ENCODE data around the gene GABRG3.

GABRG3 gene

DNA sequence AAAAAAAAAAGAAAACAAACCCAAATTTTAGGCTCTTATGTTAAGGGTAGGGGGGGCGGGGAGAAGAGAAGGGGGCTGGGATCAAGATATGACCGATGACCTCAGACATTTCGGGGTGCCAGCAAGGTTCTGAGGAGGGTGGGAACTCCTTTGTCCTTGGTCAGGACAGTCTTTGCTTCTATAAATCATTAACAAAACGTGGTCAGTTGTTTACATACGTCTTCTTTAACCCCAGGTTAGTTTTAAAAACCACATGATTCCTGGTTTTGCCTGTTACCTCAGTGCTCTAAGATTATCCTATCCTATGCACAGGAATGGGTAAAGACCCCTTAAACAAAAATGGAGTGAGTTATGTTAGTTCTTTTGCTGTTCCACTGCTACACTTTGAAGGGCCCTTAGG, 285.5 kb downstream of the GABRG3 start:
- no peak overlapping the region for H3K4me3 ChIP-seq (ENCODE audit: low read depth, low read length)
- no peak for DNase-seq (ENCODE audit: low read depth)

DNA sequence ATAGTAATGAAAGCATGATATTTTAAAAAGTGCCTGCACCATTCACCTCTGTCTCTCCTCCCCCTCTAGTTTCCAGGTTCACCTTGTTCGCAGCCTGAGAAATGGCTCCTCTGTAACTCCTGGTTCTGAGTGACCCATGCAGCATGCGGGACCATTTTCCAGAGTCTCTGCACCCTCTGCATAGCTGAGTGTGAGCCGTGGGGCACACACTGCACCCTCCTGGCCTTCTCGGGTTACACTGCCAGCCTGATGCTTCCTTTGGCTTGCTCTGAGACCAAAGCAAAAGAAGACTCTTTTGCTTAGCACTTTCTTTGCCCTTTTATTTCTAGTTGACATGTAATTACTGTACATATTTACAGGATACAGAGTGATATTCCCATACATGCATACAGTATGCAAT, 287.3 kb downstream of the GABRG3 start:
- DNase-seq (ENCODE audit: low read depth): no peak
- H3K4me3 ChIP-seq (ENCODE audit: low read depth, low read length): no peak overlapping the region

DNA sequence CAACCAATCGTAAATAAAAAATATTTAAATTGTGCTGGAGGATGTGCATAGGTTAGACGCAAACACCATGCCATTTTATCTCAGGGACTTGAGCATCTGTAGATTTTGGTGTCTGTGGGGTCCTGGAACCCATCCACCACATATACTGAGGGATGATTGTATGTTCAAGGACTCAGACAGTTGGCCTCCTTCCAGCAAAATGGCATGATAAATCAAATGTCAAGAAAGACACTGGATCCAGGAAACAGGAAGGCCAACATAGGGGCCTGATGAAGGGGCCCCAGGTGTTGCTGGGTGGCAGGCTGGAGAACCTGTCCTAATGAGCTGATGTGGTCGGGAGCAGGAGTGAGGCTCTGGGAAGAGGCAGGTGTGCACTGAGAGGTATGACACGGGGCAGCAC, 289.5 kb downstream of the GABRG3 start:
- DNase-seq (ENCODE audit: low read depth): no peak

DNA sequence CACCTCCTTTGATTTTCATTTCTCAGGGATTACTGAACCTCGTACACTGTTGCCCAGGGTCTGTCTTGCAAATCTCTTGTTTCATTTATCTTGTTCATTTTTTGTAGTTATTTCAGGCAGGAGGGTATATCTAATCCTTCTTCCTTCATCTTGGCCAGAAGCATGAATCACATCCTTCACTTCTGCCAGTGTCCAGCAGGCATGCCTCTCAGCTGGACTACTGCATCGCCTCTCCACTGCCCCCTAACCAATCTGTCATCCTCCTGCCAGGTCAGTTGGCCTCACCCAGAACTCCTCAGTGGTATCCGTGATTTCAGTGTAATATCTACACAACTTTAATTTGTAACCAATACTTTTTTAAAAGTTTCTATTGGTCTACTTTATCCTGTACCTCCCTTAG, 297.9 kb downstream of the GABRG3 start:
- H3K4me3 ChIP-seq (ENCODE audit: low read depth, low read length): no peak overlapping the region
- no peak for DNase-seq (ENCODE audit: low read depth)

More for the DNA sequence above, 289.5 kb downstream of the GABRG3 start:
- no peak overlapping the region for H3K4me3 ChIP-seq (ENCODE audit: low read depth, low read length)

DNA sequence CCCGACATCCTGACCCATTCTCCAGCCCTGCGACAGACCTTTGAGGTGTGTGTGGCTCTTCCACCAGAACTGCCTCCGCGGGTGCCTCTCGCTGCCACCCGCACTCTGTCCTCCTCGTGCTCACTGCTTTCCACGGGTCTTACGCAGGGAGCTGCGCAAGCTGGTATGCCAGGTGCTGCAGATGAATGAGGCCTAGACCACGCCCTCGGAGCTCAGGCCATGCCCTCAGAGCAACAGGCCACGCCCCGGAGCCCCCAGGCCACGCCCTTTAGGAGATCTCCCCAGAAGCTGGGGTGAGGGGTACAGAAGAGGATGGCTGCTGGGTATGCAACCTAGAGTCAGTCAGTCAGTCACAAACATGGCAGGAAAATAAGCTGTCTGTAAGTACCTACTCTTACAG, 300.3 kb downstream of the GABRG3 start:
- no peak for DNase-seq (ENCODE audit: low read depth)
- H3K4me3 ChIP-seq (ENCODE audit: low read depth, low read length): no peak overlapping the region

DNA sequence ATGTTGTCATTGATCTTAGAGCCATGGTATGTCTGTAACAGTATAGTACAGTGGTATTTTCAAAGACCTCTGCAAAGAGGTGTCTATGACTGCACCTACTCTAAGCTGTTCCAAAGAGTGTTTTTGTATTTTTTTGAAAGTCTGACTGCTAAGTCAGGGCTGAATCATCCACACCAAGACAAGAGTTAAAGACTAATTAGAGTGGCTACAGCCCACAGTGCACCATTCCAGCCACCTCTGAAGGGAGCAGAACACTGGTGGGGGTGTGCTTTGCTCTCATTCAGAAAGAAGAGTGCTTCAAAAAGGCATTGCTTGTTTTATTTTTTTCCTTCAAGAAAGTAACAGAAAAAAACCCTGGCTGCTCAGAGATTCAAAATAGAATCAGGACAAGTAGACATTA, 301.4 kb downstream of the GABRG3 start:
- DNase-seq (ENCODE audit: low read depth): no peak
- H3K4me3 ChIP-seq (ENCODE audit: low read depth, low read length): no peak overlapping the region

DNA sequence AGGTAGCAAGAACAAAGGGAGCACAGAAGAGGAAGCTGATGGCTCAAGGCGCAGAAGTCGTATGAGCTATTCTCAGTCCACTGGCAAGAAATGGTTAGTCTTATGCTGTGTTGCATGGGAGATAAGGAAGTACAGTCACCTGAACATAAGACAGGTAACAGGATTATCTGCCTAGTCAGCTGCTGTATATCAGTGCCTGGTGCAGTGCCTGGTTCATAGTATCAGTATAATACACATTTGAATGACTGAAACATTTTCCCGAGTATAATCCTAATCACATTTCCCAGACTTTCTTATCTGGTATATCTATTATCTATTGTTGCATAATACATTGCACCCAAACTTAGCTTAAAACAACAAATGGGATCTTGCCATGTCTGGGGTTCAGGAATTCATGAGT, 302.5 kb downstream of the GABRG3 start:
- H3K4me3 ChIP-seq (ENCODE audit: low read depth, low read length): no peak overlapping the region
- no peak for DNase-seq (ENCODE audit: low read depth)

DNA sequence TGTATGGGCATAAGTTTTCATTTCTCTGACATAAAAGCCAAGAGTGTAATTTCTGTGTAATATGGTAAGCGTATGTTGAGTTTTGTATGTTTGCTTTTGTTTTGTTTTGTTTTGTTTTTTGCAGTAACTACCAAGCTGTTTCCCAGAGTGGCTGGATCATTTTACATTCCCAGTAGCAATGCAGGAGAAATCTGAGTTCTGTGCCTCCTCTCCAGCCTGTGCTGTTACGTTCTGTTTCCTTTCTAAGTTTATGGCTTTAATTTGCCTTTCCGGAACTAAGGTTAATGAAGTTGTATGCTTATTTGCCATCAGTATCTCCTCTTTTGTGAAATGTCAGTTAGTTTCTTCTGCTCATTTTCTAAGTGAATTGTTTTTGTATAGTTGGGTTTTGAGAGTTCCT, 307.8 kb downstream of the GABRG3 start:
- no peak overlapping the region for H3K4me3 ChIP-seq (ENCODE audit: low read depth, low read length)
- no peak for DNase-seq (ENCODE audit: low read depth)

DNA sequence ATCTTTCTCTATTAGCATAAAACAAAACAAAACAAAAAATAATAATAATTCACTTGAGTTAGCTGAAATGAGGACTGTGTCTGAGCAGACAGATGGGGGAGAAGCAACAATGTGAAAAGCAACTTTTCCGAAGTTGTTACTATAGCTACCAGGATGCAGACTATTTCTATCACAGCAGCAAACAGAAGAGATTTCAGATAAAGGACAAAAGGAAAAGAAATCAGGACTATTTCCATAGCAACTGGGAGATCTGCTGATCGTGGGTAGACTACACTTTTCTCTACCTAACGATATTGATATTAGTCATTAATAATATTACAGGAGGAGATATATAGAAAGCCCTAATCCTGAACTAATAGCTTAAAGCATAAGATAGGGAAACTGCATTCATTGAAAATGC, 321.7 kb downstream of the GABRG3 start:
- no peak for DNase-seq (ENCODE audit: low read depth)
- H3K4me3 ChIP-seq (ENCODE audit: low read depth, low read length): no peak overlapping the region

DNA sequence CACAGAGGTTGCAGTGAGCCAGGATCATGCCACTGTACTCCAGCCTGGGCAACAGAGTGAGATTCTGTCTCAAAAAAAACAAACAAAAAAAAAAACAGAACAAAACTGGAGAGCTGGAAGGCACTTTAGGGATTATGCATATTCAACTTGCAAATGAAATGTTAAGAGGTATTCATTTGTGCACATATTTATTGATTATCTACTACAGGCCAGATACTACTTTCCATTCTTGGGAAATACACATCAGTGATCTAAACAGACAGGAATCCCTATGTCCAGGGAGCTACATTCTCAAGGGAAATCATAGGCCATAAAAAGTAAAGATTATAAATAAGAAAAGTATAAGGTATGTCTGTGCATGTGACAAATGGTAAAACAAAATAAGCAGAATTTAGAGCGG, 322.6 kb downstream of the GABRG3 start:
- DNase-seq (ENCODE audit: low read depth): no peak
- no peak overlapping the region for H3K4me3 ChIP-seq (ENCODE audit: low read depth, low read length)

DNA sequence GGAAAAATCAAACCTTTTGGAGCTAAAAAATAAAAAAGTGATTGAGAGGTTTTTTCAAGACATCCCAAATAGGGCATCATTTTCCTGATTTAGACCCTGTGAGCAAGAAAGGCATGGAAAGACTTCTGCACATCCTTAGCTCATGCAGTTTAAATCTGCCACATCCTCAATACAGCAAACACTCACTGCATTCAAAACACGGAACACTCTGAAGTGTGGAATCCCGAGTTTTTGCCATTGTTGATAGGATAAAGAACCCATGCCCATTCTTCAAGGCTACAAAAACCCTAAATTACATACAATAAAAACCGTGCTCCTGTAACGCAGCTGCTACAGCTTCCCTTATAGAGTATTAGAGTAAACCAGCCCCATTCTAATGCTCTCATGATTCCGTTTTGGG, 346.8 kb downstream of the GABRG3 start:
- DNase-seq (ENCODE audit: low read depth): no peak
- no peak overlapping the region for H3K4me3 ChIP-seq (ENCODE audit: low read depth, low read length)

DNA sequence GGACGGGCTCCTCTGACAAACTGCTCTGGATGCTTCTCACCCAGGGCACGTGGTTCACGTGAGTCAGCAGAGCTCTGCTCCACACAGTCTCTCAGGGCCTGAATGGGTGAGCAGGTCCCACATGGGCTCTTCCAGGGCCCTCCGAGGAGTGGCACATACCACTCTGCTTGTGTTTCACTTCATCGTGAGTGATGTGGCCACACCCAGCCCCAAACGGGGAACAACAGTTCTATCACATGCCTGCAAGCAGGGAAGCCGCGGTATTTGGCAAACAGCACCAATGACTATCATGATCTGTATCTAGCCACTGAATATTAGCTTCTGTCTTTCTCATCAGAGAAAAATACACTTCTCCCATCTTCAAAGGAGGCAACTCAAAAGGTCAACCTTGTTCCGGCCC, 352.8 kb downstream of the GABRG3 start:
- no peak for DNase-seq (ENCODE audit: low read depth)
- H3K4me3 ChIP-seq (ENCODE audit: low read depth, low read length): no peak overlapping the region

DNA sequence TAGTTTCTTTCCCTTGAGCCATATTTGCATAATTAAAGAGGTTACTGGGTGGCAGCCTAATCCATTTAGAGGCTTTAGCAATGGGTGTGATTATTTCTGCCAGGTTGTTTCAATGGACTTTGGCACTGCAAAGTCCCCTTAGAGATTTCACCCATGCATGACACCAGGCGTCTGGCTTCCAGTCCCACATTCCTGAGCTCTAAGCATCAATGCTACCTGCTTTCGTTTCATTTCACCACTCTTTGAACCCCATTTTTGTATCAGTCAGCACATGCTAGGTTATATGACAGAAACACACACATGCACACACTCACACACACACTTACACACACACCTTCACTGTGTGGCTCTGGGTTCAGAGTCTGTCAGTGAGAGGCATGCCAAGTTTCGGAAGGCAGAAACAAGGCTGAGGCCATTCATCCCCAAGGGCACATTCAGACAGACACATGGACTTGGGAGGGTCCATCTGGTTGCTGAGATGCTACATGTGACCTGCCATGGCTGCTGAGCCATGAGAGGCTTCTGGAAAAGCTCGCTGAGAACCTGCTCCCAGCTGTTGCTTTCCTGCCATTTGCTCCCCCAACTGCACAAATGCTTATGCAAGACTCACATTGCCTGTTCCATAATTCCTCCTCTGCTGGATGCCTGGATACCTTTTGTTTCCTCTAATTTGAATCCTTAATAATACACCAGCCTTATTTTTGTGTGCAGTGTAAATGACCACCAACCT, 354.1 kb downstream of the GABRG3 start:
- no peak overlapping the region for H3K4me3 ChIP-seq (ENCODE audit: low read depth, low read length)
- DNase-seq (ENCODE audit: low read depth): no peak

DNA sequence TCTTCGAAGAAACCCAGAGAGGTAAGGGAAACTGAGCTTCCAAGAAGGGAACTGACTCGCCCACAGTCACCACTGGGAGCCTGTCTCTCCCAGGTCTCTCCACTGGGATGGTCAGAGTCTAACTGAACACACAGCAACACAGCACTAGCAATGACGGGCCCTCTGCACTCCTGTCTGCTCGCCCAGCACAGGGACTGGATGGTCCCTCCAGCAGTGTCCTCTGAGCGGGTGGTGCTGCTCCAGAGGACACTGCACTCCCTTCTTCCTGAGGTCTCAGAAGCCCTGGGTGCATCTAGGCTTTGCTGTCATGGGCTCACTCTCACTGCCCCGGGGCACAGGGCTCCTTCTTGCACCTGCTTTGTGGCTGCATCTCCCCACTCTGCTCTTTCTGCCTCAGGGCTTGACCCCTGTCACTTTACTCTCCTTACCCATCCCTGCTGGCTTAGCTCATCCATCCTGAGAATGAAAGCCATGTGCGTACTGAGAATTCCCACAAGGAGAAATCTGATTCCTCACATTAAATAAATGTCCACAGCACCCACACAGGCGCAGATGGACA, 356.6 kb downstream of the GABRG3 start:
- no peak overlapping the region for H3K4me3 ChIP-seq (ENCODE audit: low read depth, low read length)
- no peak for DNase-seq (ENCODE audit: low read depth)

DNA sequence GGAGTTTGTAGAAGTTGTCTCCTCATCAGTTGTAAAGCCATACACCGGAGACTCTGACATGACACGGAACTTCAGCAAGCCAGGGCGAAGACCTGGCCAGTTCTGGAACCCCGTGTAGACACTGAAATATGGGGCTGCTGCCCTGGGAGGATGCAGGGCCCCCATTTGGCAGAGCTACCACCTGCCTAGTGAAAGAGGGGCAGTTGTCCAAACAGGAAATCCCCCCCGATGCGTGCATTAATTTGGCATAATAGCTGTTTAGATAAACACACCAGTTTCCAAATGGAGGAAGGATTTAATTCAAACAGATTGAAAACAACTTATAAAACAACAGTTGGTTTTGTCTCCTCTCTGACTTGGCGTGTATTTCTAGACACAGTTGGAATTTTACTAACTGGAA, 357.2 kb downstream of the GABRG3 start:
- DNase-seq (ENCODE audit: low read depth): no peak
- H3K4me3 ChIP-seq (ENCODE audit: low read depth, low read length): no peak overlapping the region

DNA sequence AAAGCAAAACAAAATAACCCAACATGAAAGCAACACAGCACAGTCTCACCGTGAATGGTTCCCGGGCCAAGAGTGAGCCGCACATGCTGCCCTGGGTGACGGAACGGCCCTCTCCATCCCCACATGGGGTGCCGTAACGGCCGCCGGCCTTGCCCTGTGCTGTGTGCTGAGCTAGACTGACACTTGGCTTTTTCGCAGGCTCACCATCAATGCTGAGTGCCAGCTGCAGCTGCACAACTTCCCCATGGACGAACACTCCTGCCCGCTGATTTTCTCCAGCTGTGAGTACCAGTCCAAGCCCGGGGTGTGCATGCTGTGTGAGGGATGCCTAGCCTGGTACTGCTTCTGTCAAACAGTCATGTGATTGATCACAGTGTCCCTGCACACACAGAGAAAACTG, 357.6 kb downstream of the GABRG3 start:
- DNase-seq (ENCODE audit: low read depth): no peak
- H3K4me3 ChIP-seq (ENCODE audit: low read depth, low read length): no peak overlapping the region

DNA sequence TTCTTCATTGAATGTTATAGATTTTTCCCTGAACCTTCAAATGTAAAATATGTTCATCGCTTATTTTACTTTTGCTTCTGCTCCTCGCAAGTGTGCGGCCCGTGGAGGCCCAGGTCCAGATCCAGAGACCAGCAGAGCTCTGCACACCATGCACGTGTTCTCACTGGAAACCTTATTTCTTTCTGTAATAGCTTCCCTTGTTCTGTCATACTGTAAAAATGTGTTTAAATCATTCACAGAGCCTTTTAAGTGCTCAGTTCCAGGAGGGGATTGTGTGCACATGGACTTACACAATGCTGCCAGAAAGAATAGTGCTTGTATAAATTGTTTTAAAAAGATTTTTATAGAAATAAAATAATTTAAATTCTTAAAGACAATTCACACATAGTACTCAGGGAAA, 359.3 kb downstream of the GABRG3 start:
- no peak overlapping the region for H3K4me3 ChIP-seq (ENCODE audit: low read depth, low read length)
- no peak for DNase-seq (ENCODE audit: low read depth)

DNA sequence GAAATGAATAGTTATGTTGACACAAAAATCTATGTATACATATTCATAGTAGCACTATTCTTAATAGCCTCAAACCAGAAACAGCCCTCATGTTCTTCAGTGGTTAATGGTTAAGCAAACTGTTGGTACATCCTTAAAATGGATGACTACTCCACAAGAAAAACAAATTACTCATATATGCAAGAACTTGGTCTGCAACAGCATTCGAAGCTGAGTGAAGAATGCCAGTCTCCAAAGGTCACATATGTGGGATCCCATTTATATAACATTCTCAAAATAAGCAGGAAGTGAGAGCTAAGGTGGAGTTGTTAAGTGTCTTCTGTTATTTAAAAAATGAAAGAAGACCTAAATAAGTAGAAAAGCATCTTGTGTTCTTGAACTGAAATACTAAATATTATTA, 365.7 kb downstream of the GABRG3 start:
- DNase-seq (ENCODE audit: low read depth): no peak
- H3K4me3 ChIP-seq (ENCODE audit: low read depth, low read length): no peak overlapping the region

DNA sequence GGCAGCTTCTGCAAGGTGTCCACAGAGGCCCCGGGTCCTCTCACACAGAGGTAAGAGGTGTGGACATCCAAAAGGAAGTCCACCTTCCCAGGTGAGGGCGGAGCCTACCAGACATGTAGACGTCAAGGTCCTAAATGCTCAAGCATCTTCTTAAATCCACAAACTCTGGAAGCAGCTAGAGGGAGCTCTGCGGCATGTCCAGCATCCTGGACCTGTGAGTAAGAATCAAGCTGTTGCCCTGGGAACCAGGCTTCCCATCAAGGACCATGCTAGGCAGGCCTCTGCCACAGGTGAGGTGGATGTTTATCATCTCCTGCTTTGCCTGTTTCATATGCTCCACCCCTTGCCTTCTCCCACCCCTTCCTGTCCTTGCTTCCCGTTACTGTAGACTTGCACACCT, 368.2 kb downstream of the GABRG3 start:
- no peak overlapping the region for H3K4me3 ChIP-seq (ENCODE audit: low read depth, low read length)
- no peak for DNase-seq (ENCODE audit: low read depth)

DNA sequence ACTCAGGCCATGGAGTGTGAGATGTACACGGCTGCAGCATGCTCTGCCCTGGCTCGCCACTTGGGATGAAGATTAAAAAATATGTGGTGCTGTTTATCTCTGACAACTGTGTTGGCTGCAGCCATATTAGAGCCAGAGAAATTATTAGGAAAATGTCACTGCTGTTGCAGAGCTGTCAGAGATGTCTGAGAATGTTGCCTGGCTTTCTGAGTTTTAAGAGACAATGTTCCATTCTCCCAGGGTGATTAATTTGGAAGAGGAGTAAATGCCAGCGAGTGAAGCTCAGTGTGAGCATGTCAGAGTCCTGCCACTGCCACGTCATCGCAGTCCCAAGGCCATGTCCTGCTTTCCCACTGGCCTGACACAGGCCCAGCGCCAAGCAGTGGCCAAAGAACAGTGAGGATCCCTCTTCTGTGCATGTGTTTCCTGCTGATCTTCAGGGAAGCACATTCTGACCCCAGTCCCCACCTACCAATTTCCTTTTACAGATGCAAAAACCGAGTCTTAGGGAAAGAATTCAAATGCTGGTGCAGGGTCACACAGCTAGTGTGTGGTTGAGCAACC, 370.9 kb downstream of the GABRG3 start:
- DNase-seq (ENCODE audit: low read depth): no peak
- H3K4me3 ChIP-seq (ENCODE audit: low read depth, low read length): no peak overlapping the region

DNA sequence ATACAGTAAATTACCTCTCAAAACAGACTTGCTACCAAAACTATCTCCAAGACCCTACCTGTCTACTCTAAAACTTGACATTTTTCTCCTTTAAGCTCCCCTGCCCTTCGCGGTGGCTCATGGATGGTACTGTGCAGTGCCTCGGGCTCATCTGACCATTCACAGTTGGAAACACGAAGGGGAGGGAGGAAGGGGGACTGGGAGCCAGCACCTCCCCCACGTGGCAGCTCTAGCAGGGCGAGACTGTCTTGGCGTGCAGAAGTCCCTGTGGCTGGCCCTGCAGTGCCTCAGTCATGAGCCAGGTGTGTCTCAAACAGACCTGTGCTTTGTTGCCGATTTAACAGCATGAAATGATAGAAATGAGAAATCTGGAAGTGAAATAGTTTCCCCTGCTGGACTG, 372.0 kb downstream of the GABRG3 start:
- no peak overlapping the region for H3K4me3 ChIP-seq (ENCODE audit: low read depth, low read length)
- DNase-seq (ENCODE audit: low read depth): no peak

Data from skeletal muscle cell (primary cell).